ENCODE results near the gene SCP2D1.

DNA sequence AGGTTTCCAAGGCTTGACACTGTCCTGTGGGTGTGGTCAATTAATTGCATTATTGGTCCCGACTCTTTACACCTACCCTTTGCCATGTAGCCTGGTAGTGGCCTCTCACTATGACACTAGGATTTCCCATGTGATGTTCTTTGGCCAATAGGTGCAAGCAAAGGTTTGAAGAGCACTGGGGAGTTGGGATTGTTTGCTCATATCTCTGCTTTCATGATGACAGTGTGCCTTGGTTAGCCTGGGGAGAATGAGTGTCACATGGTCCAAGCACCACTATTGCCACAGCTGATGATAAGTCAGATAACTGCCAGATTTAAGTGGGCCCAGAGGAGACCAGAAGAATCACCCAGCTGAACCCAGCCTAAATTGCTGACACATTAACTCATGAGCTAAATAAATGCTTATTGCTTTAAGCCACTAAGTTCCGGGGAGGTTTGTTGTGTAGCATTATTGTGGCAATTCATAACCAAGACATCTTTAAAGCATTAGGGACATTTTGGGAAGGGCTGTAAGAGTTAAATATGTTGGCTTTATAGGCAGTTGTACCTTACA lies 17.2 kb upstream of the SCP2D1 start:
- TF ChIP-seq, protein P1, sequence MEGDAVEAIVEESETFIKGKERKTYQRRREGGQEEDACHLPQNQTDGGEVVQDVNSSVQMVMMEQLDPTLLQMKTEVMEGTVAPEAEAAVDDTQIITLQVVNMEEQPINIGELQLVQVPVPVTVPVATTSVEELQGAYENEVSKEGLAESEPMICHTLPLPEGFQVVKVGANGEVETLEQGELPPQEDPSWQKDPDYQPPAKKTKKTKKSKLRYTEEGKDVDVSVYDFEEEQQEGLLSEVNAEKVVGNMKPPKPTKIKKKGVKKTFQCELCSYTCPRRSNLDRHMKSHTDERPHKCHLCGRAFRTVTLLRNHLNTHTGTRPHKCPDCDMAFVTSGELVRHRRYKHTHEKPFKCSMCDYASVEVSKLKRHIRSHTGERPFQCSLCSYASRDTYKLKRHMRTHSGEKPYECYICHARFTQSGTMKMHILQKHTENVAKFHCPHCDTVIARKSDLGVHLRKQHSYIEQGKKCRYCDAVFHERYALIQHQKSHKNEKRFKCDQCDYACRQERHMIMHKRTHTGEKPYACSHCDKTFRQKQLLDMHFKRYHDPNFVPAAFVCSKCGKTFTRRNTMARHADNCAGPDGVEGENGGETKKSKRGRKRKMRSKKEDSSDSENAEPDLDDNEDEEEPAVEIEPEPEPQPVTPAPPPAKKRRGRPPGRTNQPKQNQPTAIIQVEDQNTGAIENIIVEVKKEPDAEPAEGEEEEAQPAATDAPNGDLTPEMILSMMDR (IDR thresholded peaks at IDR 0.05): no peak
- no peak for TF ChIP-seq POLR2AphosphoS5 (IDR thresholded peaks at IDR 0.05)

All from prostate gland (tissue), 2 donors.